Transverse colon (tissue), 4 donors: ENCODE measurements around the gene LSMEM2. TPM values are rescaled to one million over a fixed set of nuclear protein-coding genes. Genes with fewer than 3 reads are reported as not detected.

Experiments
- DNase-seq: peaks from one replicate; pipeline ENCODE4 v3.0.0-alpha.2; 2019
- H3K27ac ChIP-seq, 4 donors: fragments of 200-600 bp; sonication (generic); 2 replicates each; pipeline ENCODE4 v1.5.1; 2016 to 2018; ENCODE audit warnings: inconsistent platforms in 4 of 4
- H3K27me3 ChIP-seq: fragments of 200-600 bp; sonication (generic); 2 replicates; pipeline ENCODE4 v1.5.1; 2017; ENCODE audit warnings: inconsistent platforms
- H3K36me3 ChIP-seq, 4 donors: fragments of 200-600 bp; sonication (generic); 2 replicates each; pipeline ENCODE4 v1.5.1; 2017 to 2019; ENCODE audit warnings: inconsistent platforms in 4 of 4
- H3K4me1 ChIP-seq, 4 donors: fragments of 200-600 bp; sonication (generic); 2 replicates each; pipeline ENCODE4 v1.5.1; 2017 to 2020; ENCODE audit warnings: inconsistent platforms in 4 of 4
- H3K4me3 ChIP-seq, 4 donors: fragments of 200-600 bp; sonication (generic); 1 replicate in 1 of 4; 2 replicates in 3 of 4; pipeline versions ENCODE4 v1.5.1 to v1.6.1; 2017 to 2019; ENCODE audit warnings: inconsistent platforms in 4 of 4
- H3K9me3 ChIP-seq, 2 donors: fragments of 200-600 bp; sonication (generic); 2 replicates each; pipeline ENCODE4 v1.5.1; 2017 to 2019; ENCODE audit warnings: inconsistent platforms in 2 of 2
- EP300 ChIP-seq: sonication (generic); formaldehyde crosslinking; IDR thresholded peaks from one replicate; pipeline ENCODE4 v1.6.1; 2017; ENCODE audit warnings: antibody characterized with exemption, low read depth
- POLR2A ChIP-seq: fragments of 450-650 bp; IDR thresholded peaks from one replicate; pipeline ENCODE4 v1.6.1; 2016; ENCODE audit warnings: antibody characterized with exemption, mild to moderate bottlenecking, moderate library complexity
- POLR2AphosphoS5 ChIP-seq, 3 donors: sonication (generic); formaldehyde crosslinking; IDR thresholded peaks; one replicate each; pipeline ENCODE4 v1.6.1; 2016; ENCODE audit warnings: antibody characterized with exemption in 3 of 3
- WGBS, 2 donors: methylation state at CpG; one replicate each; pipeline ENCODE4 v1.1.5; 2018; ENCODE audit warnings: low coverage in 1 of 2; 5-methylcytosine and 5-hydroxymethylcytosine counted together
- in situ Hi-C, 4 donors: fragments of 200-750 bp; cut with MboI; loops; one replicate each; pipeline versions ENCODE4 v1.15.0 to v1.15.1; 2017; ENCODE audit warnings: low sequenced_read_pairs in 3 of 4, low pct_ligation_motif_present in 1 of 4, low pct_unique_long_range_greater_than_20kb in 1 of 4
- intact Hi-C: fragments of 100-400 bp; cut with DNase I; formaldehyde crosslinking; loops from one replicate; pipeline ENCODE4 v1.15.1; 2023; ENCODE audit warnings: low total_unique reads
- total RNA-seq, 4 donors: library from RNA; depleted of rRNA; stranded (reverse); fragments of >200 nt; gene quantifications; one replicate each; pipeline ENCODE4 v1.1.0, GENCODE V29; 2016
- TF ChIP-seq, protein P1 (sequence below), 5 experiments: fragments of 200-600 bp in 3 of 5; fragments of 450-650 bp in 2 of 5; sonication (generic) in 3 of 5; IDR thresholded peaks; 1 replicate in 2 of 5; 2 replicates in 3 of 5; pipeline ENCODE4 v1.5.1; 2016 to 2017; ENCODE audit warnings: antibody characterized with exemption in 5 of 5, inconsistent platforms in 3 of 5, mild to moderate bottlenecking in 2 of 5, moderate library complexity in 1 of 5

LSMEM2 gene
- total RNA-seq, 4 donors from 2014 or later: not detected

DNA sequence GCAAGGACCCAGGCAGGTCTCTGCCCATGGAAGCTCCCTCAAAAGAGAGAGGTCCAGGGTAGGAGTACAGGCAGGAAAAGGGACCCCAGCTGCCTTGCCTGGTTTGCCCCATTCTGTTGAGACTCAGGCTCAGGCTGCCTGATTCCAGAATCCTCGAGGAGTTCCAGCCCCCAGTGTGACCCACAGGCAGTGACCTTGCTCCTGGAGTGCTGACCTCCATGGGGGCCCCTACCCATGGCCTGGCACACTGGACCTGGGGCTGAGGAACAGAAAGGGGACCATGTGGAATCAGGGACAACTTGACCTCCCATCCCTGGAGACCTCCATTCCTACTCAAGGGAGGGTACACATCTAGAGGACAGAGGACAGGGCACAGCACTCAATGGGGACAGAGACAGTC lies 13.3 kb upstream of the LSMEM2 start:
- H3K4me3 ChIP-seq: no peak overlapping the region
- no peaks in the 10 kb centered on the region for H3K27me3 ChIP-seq
- no peak for TF ChIP-seq POLR2AphosphoS5 (IDR thresholded peaks at IDR 0.05)
- TF ChIP-seq EP300: no peak
- TF ChIP-seq, protein P1, sequence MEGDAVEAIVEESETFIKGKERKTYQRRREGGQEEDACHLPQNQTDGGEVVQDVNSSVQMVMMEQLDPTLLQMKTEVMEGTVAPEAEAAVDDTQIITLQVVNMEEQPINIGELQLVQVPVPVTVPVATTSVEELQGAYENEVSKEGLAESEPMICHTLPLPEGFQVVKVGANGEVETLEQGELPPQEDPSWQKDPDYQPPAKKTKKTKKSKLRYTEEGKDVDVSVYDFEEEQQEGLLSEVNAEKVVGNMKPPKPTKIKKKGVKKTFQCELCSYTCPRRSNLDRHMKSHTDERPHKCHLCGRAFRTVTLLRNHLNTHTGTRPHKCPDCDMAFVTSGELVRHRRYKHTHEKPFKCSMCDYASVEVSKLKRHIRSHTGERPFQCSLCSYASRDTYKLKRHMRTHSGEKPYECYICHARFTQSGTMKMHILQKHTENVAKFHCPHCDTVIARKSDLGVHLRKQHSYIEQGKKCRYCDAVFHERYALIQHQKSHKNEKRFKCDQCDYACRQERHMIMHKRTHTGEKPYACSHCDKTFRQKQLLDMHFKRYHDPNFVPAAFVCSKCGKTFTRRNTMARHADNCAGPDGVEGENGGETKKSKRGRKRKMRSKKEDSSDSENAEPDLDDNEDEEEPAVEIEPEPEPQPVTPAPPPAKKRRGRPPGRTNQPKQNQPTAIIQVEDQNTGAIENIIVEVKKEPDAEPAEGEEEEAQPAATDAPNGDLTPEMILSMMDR (IDR thresholded peaks at IDR 0.05): no peak
- TF ChIP-seq POLR2A: no peak
- peak overlapping the region; percentile 85 to 96 (median 88) for H3K27ac ChIP-seq
- H3K4me1 ChIP-seq: peaks cover 54 to 78% (median 62%) of the 10 kb centered on the region in 4 donors
- H3K9me3 ChIP-seq: no peaks in the 10 kb centered on the region
- intact Hi-C loops (no loop called here), in situ Hi-C loops (no loop called here)
- H3K36me3 ChIP-seq: no peaks in the 10 kb centered on the region
- no peak for DNase-seq
- 45% methylated on average over 1 of the region's 1 CpG; no CpG with 5 or more reads in 1 of the 2 donors for WGBS, 2 donors

DNA sequence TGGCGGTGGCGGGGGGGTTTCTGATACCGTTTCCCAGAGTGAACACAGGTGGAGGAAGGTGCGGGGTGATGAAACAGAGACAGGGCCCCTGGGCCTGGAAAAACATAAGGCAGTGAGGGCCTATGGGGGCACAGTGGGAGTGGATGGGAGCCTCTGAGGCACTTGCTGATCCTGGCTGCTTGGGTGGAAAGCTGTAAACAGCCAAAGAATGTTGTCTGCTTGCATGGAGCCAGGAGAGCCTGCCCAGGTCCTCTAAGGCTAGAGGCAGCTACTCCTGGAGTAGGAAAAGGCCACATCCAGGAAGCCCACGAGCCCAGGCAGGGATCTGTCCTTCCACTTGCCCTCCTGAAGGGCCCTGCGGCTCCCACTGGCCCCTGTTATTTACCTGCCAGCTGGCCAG lies 12.9 kb upstream of the LSMEM2 start:
- Histone ChIP-seq H3K4me1 (peaks cover 51 to 75% (median 58%) of the 10 kb centered on the region in 4 donors), H3K27ac (peak overlapping the region; percentile 85 to 96 (median 88)), H3K9me3 (no peaks in the 10 kb centered on the region), H3K4me3 (no peak overlapping the region), H3K36me3 (no peaks in the 10 kb centered on the region), H3K27me3 (no peaks in the 10 kb centered on the region)
- intact Hi-C loops (no loop called here), in situ Hi-C loops (no loop called here)
- TF ChIP-seq EP300 (no peak), POLR2AphosphoS5 (IDR thresholded peaks at IDR 0.05) (no peak), POLR2A (no peak)
- TF ChIP-seq, protein P1 (IDR thresholded peaks at IDR 0.05): no peak
- WGBS, 2 donors: 85 to 96% methylated on average over 4 to 6 of the region's 6 CpGs
- DNase-seq: no peak

DNA sequence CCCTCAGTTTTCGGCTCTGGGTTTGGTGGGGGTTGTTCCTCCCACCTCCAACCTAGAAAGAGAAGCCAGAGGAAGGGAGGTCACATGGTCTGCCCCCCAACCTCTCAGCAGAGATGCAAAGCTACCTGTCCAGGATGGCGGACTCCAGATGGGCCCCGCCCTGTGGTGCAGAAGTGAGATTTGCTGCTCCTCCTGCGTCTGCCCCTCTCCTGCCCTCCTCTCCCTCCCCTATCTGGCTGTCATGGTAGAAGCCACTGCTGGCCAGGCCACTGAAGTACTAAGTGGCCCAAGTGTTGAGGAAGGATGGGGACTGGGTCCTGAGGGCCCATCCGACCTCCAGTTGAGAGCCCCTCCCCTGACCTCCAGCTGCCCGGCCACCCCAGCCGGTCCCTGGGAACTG lies 12.1 kb upstream of the LSMEM2 start:
- no peaks in the 10 kb centered on the region for H3K36me3 ChIP-seq
- intact Hi-C loops (no loop called here), in situ Hi-C loops (no loop called here)
- peak overlapping the region; percentile 85 to 96 (median 88) for H3K27ac ChIP-seq
- peak overlapping the region; percentile 31 to 48 (median 40) for H3K4me3 ChIP-seq
- WGBS, 2 donors: 51% methylated on average over 7 of the region's 7 CpGs; no CpG with 5 or more reads in 1 of the 2 donors
- no peaks in the 10 kb centered on the region for H3K27me3 ChIP-seq
- no peaks in the 10 kb centered on the region for H3K9me3 ChIP-seq
- peaks cover 51 to 72% (median 56%) of the 10 kb centered on the region in 4 donors for H3K4me1 ChIP-seq
- no peak for TF ChIP-seq EP300
- TF ChIP-seq POLR2AphosphoS5 (IDR thresholded peaks at IDR 0.05): no peak
- TF ChIP-seq, protein P1 (IDR thresholded peaks at IDR 0.05): no peak
- TF ChIP-seq POLR2A: no peak
- DNase-seq: no peak

- no peaks in the 10 kb centered on the region for H3K36me3 ChIP-seq
- 21% methylated on average over 9 of the region's 22 CpGs; no CpG with 5 or more reads in 1 of the 2 donors for WGBS, 2 donors
- H3K27ac ChIP-seq: peak overlapping the region; percentile 85 to 96 (median 88)
- intact Hi-C loops: no loop called here
- in situ Hi-C loops: no loop called here
- H3K4me3 ChIP-seq: peak overlapping the region; percentile 31 to 48 (median 40)
- DNase-seq: peak; percentile 79
- H3K27me3 ChIP-seq: no peaks in the 10 kb centered on the region
- peaks cover 51 to 73% (median 56%) of the 10 kb centered on the region in 4 donors for H3K4me1 ChIP-seq
- TF ChIP-seq POLR2A: peak; percentile 82
- no peak for TF ChIP-seq EP300
- peak; percentile 72 to 89 (median 82) for TF ChIP-seq POLR2AphosphoS5 (IDR thresholded peaks at IDR 0.05)
- TF ChIP-seq, protein P1 (IDR thresholded peaks at IDR 0.05): no peak
- no peaks in the 10 kb centered on the region for H3K9me3 ChIP-seq
Measured at GRCh38 chr3:50267280-50267913, 11.5 kb upstream of the LSMEM2 start.
